GM21526 (cell line): ENCODE data around the gene CDK6.

Experiments
- ATAC-seq: cut with Tn5 transposase; IDR thresholded peaks from one replicate; pipeline ENCODE4 v1.9.1; 2021; ENCODE audit warnings: moderate library complexity; ENCODE audit not compliant: unreplicated experiment, low FRiP score

The CDK6 gene

DNA sequence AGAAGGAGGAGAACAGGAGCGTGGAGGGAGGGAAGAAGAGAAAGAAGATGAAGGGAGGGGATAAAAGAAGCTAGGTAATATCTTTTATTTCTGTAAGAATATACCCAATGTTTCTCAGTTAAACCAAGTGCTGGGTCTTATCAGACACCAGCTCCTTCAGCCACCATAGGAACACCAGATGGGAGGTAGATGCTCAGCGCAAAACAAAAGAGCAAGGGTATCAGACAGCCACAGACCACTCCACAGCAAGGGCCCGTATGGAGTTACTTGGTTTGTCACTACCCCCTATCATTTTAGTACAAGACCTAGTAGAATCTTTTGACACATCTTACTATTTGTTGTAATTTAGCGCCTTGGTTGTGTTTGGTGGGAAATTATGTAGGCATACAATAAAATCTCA lies 180.3 kb downstream of the CDK6 start:
- no peak for ATAC-seq

DNA sequence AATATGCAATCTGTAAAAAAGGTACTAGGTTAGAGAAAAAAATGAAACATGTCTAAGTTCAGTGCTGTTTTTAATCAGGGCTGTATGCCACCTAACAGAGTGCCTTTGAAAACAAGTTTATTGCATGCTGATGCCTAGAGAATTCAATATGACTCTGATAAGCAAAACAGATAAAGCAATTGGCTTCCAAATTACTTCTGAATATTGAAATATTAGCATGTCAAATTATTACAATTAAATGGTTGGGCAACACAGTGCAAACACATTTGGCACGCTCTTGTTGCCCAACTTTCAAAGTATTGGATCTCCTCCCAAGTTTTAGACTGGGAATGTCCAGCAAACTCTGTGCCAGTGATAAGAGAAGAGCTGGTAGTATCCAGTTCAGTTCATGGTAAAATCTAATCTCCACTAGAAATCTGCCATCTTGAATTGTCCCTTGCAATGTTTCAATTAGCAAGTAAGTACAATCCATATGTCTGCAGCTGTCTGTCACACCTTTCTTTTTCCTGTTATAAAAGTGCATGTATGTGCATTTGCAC lies 181.0 kb downstream of the CDK6 start:
- no peak for ATAC-seq

DNA sequence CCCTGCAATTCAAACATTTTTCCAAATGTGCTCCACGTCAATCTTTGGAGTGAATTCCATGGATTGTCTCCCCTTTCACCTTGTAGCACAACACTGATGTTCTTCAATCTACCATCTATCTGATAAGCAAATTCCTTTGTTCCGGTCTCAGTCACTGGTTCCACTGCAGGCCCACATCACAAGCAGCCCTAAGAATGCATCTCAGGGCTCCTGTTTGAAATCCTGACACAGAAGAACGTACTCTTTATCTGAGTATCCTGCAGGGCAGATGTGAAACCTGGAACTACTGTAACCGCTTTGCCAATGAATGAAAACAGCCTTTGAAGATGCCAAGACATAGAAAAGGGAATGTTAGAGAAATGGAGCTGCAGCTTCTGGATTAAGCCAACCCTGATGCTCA lies 183.2 kb downstream of the CDK6 start:
- ATAC-seq: no peak

DNA sequence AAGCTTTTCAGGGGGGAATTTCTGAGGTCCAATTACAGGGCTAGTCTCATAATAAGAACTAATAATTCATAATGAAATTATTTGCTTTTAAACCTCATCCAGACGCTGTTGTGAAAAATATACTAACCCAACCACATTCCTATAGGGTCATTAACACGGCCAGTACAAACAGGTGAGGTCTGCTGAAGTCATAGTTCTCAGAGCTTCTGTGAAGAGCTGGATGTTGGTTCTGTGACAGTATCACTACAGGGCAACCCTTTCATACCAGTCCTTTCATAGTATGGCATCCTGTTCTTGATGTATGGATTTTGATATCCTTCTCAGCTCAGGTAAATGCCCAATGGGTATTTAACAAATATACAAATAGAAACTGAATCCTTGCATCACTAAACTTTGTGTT lies 183.8 kb downstream of the CDK6 start:
- ATAC-seq: no peak

DNA sequence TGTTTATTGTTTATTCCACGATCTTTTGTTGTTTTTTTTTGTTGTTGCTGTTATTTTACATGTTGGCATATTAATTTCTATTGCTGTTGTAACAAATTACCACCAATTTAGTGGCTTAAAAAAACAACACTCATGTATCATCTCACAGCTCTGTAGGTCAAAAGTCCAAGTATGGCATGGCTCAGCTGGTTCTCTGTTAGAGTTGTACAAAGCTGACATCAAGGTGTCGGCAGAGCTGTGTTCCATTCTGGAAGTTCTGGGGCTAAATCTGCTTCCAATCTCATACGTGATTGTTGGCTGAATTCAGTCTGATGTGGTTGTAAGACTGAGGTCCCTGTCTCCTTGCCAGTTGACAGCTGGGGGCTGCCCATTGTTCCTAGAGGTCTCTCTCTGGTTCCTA lies 186.0 kb downstream of the CDK6 start:
- no peak for ATAC-seq

DNA sequence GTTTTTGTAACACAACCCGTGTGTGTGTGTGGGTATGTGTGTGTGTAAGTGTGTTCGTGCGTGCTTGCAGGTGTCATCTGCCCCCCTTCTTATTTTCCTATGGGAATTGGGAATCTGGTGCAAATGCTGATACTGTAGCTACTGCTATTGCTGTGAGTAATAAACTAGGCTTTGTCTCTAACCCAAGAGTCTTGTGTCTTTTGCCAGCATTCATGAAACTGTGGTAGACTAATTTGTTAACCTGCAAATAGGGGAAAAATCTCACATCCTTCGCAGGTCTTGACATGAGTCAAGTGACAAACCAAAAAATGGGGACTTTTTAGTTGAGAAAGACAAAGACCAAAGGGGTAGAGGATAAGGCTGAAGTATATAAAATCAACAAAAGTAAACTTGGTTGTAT lies 188.3 kb downstream of the CDK6 start:
- ATAC-seq: no peak

DNA sequence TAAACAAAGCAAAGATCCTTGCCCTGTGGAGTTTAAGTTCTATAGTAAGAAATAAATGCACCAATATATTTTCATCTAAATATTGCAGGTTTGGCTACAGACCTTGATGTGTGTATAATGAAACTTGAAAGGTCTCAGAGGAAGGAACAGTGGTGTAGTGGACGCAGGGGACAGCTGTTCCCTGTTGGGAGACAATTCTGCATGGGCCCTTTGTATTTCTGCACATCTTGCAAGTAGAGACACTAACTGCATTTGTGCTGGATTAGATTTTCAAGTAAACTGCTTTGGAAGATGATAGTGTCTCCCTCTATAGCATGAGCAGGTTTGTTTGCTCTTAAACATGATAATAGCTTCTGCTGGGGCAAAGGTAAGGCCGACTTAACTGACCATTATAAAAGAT lies 188.7 kb downstream of the CDK6 start:
- no peak for ATAC-seq

DNA sequence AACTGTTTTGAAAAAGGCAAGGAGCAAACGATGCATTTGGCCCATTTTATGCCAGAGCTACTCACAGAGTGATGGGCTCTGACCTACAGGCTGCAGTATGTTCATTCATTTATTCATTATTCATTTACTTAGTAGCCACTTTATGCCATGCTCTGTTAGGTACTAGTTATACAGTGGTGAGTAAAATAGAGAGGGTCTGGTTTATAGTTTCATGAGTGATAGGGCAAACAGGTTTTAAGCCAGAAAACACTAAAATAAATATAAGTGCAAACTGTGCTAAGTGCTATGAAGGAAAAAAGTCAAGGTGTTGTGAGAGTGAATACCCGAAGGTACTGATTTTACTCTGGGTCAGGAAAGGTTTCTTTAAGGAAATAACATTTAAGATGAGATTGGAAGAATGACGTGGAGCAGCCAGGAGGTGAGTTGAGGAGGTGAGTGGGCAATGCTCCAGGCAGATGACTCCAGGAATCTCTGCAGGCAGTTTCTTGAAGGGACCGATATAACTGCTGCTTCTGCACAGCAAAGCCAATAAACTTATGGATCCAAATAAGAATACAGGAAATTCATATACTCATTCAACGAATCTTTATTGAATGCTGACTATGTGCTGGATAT lies 189.3 kb downstream of the CDK6 start:
- no peak for ATAC-seq

DNA sequence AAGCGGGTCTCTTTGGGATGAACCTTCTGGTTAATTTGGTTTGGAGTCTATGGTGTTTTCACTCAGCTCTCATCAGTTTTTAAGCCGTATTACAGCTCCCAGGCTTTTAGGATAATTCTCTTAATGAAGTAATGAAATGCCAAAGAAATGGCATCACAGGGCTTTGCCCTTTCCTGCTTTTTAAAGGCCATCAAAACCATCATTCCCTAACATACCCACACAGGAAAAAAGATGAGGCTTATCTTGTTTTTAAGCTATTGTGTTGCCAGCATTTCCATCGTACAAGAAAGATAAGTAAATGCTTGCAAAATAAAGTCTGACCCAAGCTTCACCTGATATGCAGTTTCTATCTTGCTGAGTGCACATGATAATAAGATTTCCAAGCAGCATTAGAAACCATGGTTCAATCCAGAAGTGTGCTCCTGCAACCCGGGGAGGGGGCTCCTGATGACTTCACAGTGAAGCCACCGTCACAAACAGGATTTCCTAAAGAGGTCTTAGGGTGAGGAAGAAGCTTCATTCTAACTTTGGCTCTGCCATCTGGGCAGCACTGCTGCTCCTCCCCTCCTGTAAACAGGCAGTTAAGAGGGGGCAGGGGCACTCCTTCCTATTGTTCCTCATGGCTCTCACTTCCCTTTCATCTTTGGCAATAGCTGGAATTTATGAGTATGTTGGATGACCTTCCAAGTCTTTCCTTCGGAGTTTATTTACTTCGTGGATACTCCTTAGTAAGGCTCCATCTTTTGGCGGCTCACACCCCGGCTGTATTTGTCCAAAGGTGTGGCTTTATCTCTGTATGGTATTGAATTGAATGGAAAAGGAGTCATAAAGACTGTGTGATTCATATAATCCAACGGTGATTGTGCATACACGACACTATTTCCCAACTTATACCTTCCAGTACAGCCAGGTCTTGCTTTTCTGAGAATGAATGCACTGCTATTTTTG lies 191.0 kb downstream of the CDK6 start:
- no peak for ATAC-seq

DNA sequence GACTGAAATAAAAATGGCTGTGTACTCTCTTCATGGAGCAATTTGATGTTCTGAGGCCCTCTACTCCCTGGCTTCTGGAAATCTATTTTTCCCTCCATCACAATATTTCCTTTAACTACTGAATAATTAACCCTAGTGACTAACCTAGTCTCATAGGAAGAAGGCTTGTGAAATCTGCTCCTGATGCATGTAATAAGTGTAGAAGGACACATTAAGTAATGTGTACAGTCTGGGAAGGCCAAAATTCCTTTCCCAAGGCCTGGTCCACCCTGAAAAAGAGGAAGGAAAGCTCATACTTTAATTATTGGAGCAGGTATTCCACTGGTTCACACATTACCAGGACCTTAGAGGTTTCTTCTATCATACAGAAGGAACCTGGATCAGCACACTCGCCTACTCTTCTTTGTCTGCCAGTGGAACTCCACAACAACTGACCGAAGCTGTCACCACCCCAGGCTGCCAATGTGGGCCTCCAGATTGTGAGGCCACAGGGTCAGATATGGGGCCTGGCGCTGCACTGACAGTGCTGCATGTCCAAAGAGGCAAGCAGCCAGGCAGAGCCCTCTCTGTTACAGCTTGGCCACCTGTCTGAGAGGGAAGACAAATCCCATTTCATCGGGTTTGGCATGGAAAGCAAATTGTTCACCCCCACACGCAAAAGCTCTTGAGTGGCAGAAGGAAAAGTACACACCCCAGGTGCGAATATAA lies 191.8 kb downstream of the CDK6 start:
- ATAC-seq: no peak

DNA sequence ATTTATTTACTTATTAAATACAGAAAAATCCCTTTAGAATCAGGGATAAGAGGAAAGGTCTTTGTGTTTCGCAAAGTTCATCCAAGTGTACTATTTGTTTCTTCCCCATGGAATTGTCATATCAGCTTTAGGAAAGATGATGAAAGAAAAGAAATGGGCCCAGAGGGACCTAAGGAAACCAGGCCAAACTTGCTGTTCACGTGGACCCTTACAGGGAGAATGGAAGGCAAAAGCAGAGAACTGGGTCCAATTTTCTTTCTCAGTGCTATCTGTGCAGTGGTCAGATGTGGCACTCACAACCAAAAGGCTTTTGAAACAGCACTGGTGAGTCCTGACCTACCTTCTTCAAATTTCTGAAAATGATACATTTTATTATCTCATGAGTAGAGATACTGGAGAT lies 192.6 kb downstream of the CDK6 start:
- ATAC-seq: no peak

DNA sequence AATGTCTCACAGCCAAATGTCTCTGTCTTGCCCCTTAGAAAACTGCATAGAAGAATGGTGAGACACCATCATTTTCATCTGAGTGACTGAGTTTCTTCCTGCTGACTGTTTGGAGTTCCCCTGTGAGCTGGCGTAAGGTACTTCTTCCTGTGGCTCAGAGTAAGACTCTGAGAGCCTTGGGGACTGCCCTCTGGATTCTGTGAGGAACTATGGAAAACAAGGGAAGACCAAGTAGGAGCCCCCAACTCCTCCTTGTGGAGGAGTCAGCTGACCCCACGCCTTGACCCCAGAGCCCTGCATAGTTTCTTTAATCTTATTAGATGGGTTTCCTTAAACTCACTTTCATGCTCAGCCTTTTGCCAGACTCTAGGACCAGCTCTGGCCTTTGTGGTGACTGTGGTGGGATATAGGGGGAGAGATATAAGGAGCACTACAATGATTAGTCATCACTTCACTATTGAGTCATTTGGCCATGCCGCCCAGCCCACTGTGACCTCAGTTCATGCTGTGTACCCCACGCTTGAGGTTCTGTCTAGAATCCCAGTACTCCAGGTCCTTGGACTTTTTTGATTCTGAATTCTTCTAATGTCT lies 194.4 kb downstream of the CDK6 start:
- ATAC-seq: peak; percentile 76

DNA sequence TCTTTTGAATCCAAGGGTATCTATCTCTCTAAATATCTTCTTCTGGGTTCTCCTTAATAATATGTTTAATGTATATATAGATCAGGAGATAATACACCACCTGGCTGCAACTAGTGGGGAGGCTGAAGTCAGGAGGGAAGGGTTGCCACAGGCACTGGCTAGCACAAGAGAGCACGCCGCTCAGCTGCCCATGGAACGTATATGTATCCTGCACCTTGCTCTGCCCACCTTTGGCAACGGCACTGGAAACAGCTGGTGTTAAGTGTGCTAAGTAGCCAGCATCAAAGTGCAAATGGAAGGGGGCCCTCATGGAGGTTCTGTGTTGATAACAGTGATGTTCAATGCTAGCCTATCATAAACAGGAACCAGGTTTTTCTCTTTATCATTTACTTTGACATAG lies 196.4 kb downstream of the CDK6 start:
- ATAC-seq: no peak

DNA sequence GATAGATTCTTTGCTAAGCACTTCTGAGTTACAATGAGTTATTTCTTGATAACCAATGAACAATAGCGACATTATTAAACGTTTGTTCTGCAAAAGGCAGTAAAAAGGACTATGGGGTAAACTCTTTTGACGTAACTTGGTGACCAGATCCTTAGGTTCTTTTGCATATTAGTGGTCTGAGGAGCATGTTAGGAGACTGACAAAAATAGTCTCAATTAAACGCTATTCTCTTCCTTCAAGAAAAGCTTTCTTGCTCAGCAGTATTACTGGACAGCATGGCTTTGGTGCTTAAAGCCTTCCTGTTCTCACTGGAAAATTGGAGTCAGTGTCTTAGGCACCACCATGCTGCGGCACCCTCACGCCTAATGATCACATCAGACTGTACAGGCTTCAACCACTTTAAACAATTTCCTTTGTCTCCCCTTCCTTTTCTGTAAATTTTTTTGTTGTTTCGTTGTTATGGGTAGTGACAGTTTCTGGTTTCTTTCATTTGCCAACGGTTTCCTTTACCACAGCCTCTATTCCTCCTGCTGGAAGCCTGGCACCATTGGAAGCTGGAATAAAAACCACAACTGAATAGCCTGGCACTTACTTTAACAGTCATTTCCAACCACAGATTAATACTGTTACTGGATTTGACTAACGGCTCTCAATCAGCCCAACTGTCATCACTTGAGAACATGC lies 197.0 kb downstream of the CDK6 start:
- no peak for ATAC-seq

DNA sequence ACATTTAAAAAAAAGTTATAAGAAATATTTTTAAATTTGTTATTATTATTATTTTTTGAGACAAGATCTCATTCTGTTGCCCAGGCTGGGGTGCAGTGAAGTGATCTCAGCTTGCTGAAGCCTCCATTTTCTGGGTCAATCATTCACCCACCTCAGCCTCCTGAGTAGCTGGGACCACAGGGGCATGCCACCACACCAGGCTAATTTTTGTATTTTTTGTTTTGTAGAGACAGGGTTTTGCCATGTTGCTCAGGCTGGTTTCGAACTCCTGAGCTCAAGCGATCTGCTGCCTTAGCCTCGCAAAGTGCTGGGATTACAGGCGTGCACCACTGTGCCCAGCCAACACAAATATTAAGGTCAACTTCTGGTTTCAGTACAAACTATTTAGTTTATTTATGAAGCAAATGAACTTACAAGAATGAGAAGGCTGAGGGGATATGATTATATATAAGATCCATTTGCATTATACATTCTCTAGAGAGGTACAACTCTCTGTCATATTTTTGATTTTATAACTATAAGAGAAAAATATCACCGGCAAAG lies 200.3 kb downstream of the CDK6 start:
- no peak for ATAC-seq

DNA sequence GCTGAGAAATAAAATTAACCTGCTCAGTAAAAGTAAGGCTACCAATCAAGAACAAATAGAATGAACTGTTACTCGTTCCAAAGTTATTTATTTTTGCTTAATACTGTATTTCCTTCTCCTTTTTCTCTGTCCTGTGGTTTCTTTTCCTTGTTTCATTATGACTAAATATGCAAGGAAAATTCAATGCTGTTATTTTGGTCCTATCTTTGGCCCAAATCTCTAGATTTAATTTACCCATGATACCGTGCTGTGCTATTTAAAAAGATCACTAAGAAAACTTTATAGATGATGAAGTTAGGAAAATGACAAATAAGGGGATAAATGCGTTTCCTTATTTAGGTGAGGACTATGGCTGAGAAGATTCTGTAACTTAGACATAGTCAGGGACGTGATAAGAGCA lies 200.8 kb downstream of the CDK6 start:
- ATAC-seq: no peak

DNA sequence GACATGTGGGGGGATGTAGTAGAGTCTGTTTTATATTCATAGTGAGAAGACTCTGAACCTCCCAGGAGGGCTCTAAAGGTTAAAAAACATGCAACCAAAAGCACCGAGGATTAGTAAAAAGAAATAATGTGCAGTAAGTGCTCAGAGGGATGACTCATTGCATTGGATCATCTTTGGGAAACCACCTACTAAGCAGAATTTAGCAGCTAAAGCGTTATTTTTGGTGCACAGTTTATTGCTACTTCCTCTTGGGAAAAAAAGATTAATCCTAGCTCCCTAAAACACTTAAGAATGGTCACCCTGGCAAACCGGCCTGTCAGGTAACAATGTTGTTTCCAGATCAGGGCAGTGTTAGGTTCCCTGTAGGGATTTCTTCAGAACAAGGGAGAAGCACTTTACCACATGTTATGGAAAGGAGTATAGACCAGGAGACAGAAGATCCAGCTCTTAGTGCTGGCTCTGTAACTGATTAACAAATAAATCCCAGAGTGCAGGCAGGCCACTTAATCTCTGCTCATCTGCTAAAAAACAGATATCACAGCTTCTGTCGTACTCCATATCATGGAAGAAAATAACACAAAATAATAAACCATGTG lies 201.4 kb downstream of the CDK6 start:
- no peak for ATAC-seq

DNA sequence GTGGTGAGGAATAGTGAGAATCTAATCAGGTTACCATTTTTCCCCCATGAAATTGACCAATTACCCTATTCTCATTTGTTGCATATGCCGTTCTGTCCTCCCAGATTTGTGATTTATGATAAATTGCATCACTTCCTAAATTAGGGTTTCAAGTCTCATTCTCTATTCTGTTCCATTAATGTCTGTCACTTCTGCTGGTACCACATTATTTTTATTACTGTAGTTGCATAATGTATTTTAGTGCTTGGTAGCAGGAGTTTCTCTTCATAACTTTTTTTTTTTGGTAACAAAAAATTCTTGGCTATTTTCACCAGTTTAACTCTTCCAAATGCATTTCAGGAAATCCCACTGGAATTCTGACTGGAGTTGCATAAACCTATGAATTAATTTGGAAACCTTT lies 202.2 kb downstream of the CDK6 start:
- no peak for ATAC-seq

DNA sequence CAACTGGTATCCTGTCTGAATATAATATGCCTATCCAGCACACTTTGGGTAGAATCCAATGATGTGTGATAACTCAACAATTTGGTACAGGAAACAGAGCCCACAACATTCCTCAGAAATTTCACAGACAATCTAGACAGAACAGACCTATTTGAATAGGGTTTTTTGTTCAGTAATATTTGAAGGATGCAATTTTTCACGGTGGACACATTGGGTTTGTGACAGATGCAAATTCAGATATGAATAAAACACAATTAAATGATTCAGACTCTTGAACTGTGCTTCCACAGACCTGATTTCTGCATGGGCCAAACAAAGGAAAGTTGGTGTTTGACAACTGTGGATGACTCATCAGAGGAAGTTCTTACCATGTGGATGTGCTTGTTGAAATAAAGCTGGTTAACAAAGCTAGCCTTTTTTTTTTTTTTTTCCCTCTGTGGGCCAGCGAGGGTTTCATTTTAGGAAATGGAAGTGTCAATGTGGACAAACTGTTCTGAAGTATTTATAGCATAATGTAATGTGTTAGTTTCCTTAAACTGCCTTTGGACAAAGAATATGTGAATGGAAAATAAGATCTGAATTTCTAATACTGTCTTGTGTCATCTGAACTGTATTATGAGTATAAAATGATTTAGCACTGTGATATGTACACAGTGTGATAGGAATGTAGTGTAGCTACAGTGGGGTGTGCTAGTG lies 203.0 kb downstream of the CDK6 start:
- no peak for ATAC-seq
